CD14-positive monocyte (primary cell): ENCODE results near the gene SPSB2. TPM values are rescaled to one million over a fixed set of nuclear protein-coding genes. Genes with fewer than 3 reads are reported as not detected.

Source experiments
- DNase-seq, 3 donors: peaks; one replicate each; pipeline ENCODE4 v3.0.0-alpha.2; 2011 to 2022
- H2AFZ ChIP-seq: 2 replicates; pipeline ENCODE4 v1.6.0; 2012; ENCODE audit warnings: mild to moderate bottlenecking, low read depth, low read length, inconsistent platforms; ENCODE audit not compliant: insufficient read depth, poor library complexity, severe bottlenecking
- H3K27ac ChIP-seq, 2 donors: 1 replicate in 1 of 2; 2 replicates in 1 of 2; pipeline ENCODE4 v1.5.1; 2012 to 2013; ENCODE audit warnings: low read length in 2 of 2, control low read depth in 1 of 2, inconsistent platforms in 1 of 2, low read depth in 1 of 2, mild to moderate bottlenecking in 1 of 2
- H3K27me3 ChIP-seq, 2 donors: one replicate each; pipeline versions ENCODE4 v1.6.0 to v1.6.1; 2011 to 2013; ENCODE audit warnings: low read length in 2 of 2; ENCODE audit not compliant: control insufficient read depth in 2 of 2, insufficient read depth in 2 of 2
- H3K36me3 ChIP-seq, 2 donors: replicated peaks in 1 of 2; 1 replicate in 1 of 2; 2 replicates in 1 of 2; pipeline versions ENCODE4 v1.5.1 to v1.6.1; 2012 to 2013; ENCODE audit warnings: low read length in 2 of 2, control low read depth in 1 of 2, inconsistent platforms in 1 of 2, mild to moderate bottlenecking in 1 of 2; ENCODE audit not compliant: insufficient read depth in 2 of 2, control insufficient read depth in 1 of 2
- H3K4me1 ChIP-seq, 2 donors: 1 replicate in 1 of 2; 2 replicates in 1 of 2; pipeline versions ENCODE4 v1.5.1 to v1.6.1; 2012 to 2013; ENCODE audit warnings: low read length in 2 of 2, control low read depth in 1 of 2, inconsistent platforms in 1 of 2, mild to moderate bottlenecking in 1 of 2, moderate library complexity in 1 of 2; ENCODE audit not compliant: insufficient read depth in 2 of 2, control insufficient read depth in 1 of 2
- H3K4me2 ChIP-seq: replicated peaks from 2 replicates; pipeline ENCODE3; 2012; ENCODE audit warnings: low read length, moderate library complexity, mild to moderate bottlenecking; ENCODE audit not compliant: poor library complexity, severe bottlenecking; ENCODE audit errors: extremely low read depth
- H3K4me3 ChIP-seq, 3 experiments: fragments of 200-600 bp in 1 of 3; sonication (generic) in 1 of 3; replicated peaks in 1 of 3; 1 replicate in 2 of 3; 2 replicates in 1 of 3; pipeline ENCODE4 v1.5.1; 2011 to 2013; ENCODE audit warnings: low read length in 3 of 3, mild to moderate bottlenecking in 3 of 3, control low read depth in 2 of 3, low read depth in 2 of 3, inconsistent platforms in 1 of 3, moderate library complexity in 1 of 3
- H3K79me2 ChIP-seq: 2 replicates; pipeline ENCODE4 v1.6.0; 2012; ENCODE audit warnings: mild to moderate bottlenecking, control low read depth, inconsistent platforms, low read length, moderate library complexity; ENCODE audit not compliant: insufficient read depth
- H3K9ac ChIP-seq: 2 replicates; pipeline ENCODE4 v1.6.0; 2017; ENCODE audit warnings: low read length, mild to moderate bottlenecking; ENCODE audit not compliant: insufficient read depth, poor library complexity, severe bottlenecking
- H3K9me3 ChIP-seq, 2 donors: replicated peaks in 1 of 2; 1 replicate in 1 of 2; 2 replicates in 1 of 2; pipeline versions ENCODE4 v1.5.1 to v1.6.1; 2012 to 2013; ENCODE audit warnings: low read length in 2 of 2, control low read depth in 1 of 2; ENCODE audit not compliant: control insufficient read depth in 1 of 2, insufficient read depth in 1 of 2
- H4K20me1 ChIP-seq: 2 replicates; pipeline ENCODE4 v1.6.0; 2012; ENCODE audit warnings: mild to moderate bottlenecking, low read length, control low read depth, moderate library complexity; ENCODE audit not compliant: insufficient read depth
- H3K27ac Mint-ChIP-seq, 7 donors: one replicate each; pipeline ENCODE4 v1.8.0; 2020; ENCODE audit warnings: mild to moderate bottlenecking in 7 of 7, mixed read lengths in 7 of 7, moderate library complexity in 6 of 7, inconsistent platforms in 2 of 7
- H3K27me3 Mint-ChIP-seq, 3 donors: one replicate each; pipeline ENCODE4 v1.8.0; 2021 to 2022; ENCODE audit warnings: low read depth in 3 of 3, mild to moderate bottlenecking in 3 of 3, mixed read lengths in 3 of 3, moderate library complexity in 3 of 3, inconsistent platforms in 1 of 3
- H3K36me3 Mint-ChIP-seq, 2 donors: one replicate each; pipeline ENCODE4 v1.8.0; 2020; ENCODE audit warnings: mixed read lengths in 2 of 2, inconsistent platforms in 1 of 2, mild to moderate bottlenecking in 1 of 2
- H3K4me1 Mint-ChIP-seq: one replicate; pipeline ENCODE4 v1.8.0; 2020; ENCODE audit warnings: mild to moderate bottlenecking, mixed read lengths
- H3K4me3 Mint-ChIP-seq, 2 donors: one replicate each; pipeline ENCODE4 v1.8.0; 2020; ENCODE audit warnings: mild to moderate bottlenecking in 2 of 2, mixed read lengths in 2 of 2, moderate library complexity in 1 of 2
- H3K9me3 Mint-ChIP-seq, 7 donors: one replicate each; pipeline ENCODE4 v1.8.0; 2020 to 2022; ENCODE audit warnings: mixed read lengths in 7 of 7, mild to moderate bottlenecking in 6 of 7, moderate library complexity in 6 of 7, inconsistent platforms in 2 of 7
- CTCF ChIP-seq: fragments of 200-600 bp; IDR thresholded peaks from one replicate; pipeline ENCODE4 v1.8.0; 2022; ENCODE audit warnings: antibody characterized with exemption, mild to moderate bottlenecking
- WGBS: methylation state at CpG from one replicate; pipeline ENCODE4 v1.1.5; 2013; ENCODE audit warnings: missing lambda C conversion rate; ENCODE audit not compliant: insufficient coverage; 5-methylcytosine and 5-hydroxymethylcytosine counted together
- intact Hi-C, 2 donors: fragments of 100-400 bp; cut with micrococcal nuclease; formaldehyde crosslinking; loops; one replicate each; pipeline versions ENCODE4 v1.15.0 to v1.15.1; 2023
- polyA plus RNA-seq, 3 donors: library from polyadenylated mRNA; depleted of rRNA in 1 of 3; unstranded in 2 of 3; stranded (reverse) in 1 of 3; fragments of 300-500 nt in 2 of 3; fragments of >200 nt in 1 of 3; fragmentation: Illumina TruSeq in 2 of 3; gene quantifications; 1 replicate in 2 of 3; 2 replicates in 1 of 3; pipeline ENCODE4 v1.2.3, GENCODE V29; 2012 to 2021

Gene SPSB2
- polyA plus RNA-seq, 3 donors: 4.7 to 6.9 (median 6.6) TPM

DNA sequence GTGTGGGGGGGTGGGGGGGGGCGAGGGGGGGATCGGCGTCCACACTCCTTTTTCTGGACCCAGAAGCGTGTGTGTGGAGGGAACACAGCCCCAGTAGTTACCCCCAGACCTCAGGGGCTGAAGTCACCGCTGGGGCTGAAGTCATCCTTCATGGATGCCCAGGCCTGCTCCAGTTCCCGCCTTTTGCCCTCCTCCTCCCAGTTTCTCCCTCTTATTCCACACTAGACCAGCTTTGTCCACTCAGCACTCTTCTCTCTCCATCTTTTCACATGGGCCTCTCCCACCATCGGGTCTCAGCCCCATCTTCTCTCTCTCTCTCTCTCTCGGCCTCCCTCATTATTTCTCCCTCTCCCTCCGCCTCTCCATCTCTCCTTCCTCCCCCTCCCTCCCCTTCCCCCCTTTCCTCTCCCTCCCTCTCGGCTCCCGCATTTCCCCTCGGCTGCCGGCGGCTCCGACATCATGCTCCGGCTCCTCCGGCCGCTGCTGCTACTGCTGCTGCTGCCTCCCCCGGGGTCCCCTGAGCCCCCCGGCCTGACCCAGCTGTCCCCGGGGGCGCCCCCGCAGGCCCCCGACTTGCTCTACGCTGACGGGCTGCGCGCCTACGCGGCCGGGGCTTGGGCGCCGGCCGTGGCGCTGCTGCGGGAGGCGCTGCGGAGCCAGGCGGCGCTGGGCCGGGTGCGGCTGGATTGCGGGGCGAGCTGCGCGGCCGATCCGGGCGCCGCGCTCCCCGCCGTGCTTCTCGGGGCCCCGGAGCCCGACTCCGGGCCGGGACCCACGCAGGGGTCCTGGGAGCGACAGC is 44.9 kb downstream of the SPSB2 start, which contains the start of gene P3H3:
TSS of gene P3H3 (plus strand) at position 426 of the 799 bp plus-strand sequence. CDS start at position 460, 34 bp downstream.
- Histone ChIP-seq H3K27ac (no peak within 1 kb of the TSS), H3K4me3 (peak within 1 kb of the TSS; percentile 33 to 82 (median 48)), H3K9me3 (peaks cover 0 to 6% of the 10 kb centered on the region in 2 donors), H3K4me2 (peak within 1 kb of the TSS; percentile 98), H3K9ac (peak within 1 kb of the TSS; percentile 53), H3K27me3 (peaks cover 12 to 49% of the 10 kb centered on the region in 2 donors), H3K79me2 (no peaks in the 10 kb centered on the region), H3K36me3 (no peaks in the 10 kb centered on the region), H3K4me1 (peaks cover 15 to 33% of the 10 kb centered on the region in 2 donors), H4K20me1 (peaks cover 29% of the 10 kb centered on the region), H2AFZ (peak within 1 kb of the TSS; percentile 85)
- under 1% methylated on average over 55 of the region's 60 CpGs for WGBS
- peaks cover 52 to 70% (median 54%) of the 10 kb centered on the region in 3 donors for H3K27me3 Mint-ChIP-seq
- no peak for TF ChIP-seq CTCF
- peaks cover 16 to 26% of the 10 kb centered on the region in 2 donors for H3K36me3 Mint-ChIP-seq
- peak within 1 kb of the TSS in 2 of 7 donors; percentile 40 to 63 for H3K27ac Mint-ChIP-seq
- H3K4me1 Mint-ChIP-seq: peaks cover 26% of the 10 kb centered on the region
- DNase-seq: no peak
- peaks cover 0 to 12% (median 8%) of the 10 kb centered on the region in 7 donors for H3K9me3 Mint-ChIP-seq
- H3K4me3 Mint-ChIP-seq: peak within 1 kb of the TSS; percentile 84 to 95
- intact Hi-C loops: loop anchor here (5.0 kb wide), 3 partner anchors 36 to 206 kb away; no protein-coding TSS in a partner anchor

- H3K27me3 ChIP-seq: peaks cover 12 to 50% of the 10 kb centered on the region in 2 donors
Measured at GRCh38 chr12:6827437-6827911, 45.6 kb downstream of the SPSB2 start.

More at GRCh38 chr12:6827437-6827911, 45.6 kb downstream of the SPSB2 start:
- H3K27ac Mint-ChIP-seq: no peak overlapping the region
- no peaks in the 10 kb centered on the region for H3K79me2 ChIP-seq
- no peak overlapping the region for H3K4me3 ChIP-seq
- no peak for TF ChIP-seq CTCF
- H3K9ac ChIP-seq: no peak overlapping the region
- no peak overlapping the region for H3K27ac ChIP-seq
- no peaks in the 10 kb centered on the region for H3K36me3 ChIP-seq
- peaks cover 16 to 26% of the 10 kb centered on the region in 2 donors for H3K36me3 Mint-ChIP-seq
- peaks cover 33% of the 10 kb centered on the region for H3K4me1 Mint-ChIP-seq
- H3K4me1 ChIP-seq: peaks cover 15 to 40% of the 10 kb centered on the region in 2 donors
- peaks cover 0 to 6% of the 10 kb centered on the region in 2 donors for H3K9me3 ChIP-seq
- intact Hi-C loops: loop anchor here (5.0 kb wide), 3 partner anchors 35 to 205 kb away; no protein-coding TSS in a partner anchor
- H4K20me1 ChIP-seq: peaks cover 29% of the 10 kb centered on the region
- 8% methylated on average over 2 of the region's 8 CpGs for WGBS
- DNase-seq: no peak
- peaks cover 54 to 75% (median 58%) of the 10 kb centered on the region in 3 donors for H3K27me3 Mint-ChIP-seq
- H3K9me3 Mint-ChIP-seq: peaks cover 0 to 12% (median 8%) of the 10 kb centered on the region in 7 donors
- H2AFZ ChIP-seq: no peak overlapping the region
- H3K4me2 ChIP-seq: peak overlapping the region; percentile 22
- H3K4me3 Mint-ChIP-seq: peak overlapping the region; percentile 63 to 84
